ENCODE measurements around the gene NPTN.
"Not testable (repeated sequence)": the region's sequence is repeated elsewhere in the genome, so short reads cannot be mapped to it uniquely, and the experiment has no call there.

NPTN gene

DNA sequence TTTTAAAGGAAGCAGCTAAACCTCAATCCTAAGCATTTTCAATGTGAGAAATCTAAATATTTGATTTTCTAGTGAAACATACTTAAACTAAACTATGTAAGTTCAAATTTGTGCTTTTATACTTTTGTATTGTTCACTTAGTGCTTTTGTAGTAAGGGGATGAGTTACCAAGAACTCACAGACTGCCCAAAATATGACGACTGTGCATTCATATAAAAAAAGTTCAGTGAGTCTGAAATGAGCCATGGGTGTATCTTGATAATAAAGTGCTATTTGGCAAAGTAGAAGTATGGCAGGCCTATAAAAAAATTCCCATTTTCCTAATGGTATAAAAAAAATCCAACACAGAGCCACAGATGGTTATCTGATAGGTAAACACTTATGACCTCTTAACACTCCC is 66.2 kb downstream of the NPTN start:
- DNase-seq (ENCODE audit: low read depth): no peak
- H3K4me3 ChIP-seq (ENCODE audit: low read length): no peak overlapping the region
- TF ChIP-seq, protein P1, sequence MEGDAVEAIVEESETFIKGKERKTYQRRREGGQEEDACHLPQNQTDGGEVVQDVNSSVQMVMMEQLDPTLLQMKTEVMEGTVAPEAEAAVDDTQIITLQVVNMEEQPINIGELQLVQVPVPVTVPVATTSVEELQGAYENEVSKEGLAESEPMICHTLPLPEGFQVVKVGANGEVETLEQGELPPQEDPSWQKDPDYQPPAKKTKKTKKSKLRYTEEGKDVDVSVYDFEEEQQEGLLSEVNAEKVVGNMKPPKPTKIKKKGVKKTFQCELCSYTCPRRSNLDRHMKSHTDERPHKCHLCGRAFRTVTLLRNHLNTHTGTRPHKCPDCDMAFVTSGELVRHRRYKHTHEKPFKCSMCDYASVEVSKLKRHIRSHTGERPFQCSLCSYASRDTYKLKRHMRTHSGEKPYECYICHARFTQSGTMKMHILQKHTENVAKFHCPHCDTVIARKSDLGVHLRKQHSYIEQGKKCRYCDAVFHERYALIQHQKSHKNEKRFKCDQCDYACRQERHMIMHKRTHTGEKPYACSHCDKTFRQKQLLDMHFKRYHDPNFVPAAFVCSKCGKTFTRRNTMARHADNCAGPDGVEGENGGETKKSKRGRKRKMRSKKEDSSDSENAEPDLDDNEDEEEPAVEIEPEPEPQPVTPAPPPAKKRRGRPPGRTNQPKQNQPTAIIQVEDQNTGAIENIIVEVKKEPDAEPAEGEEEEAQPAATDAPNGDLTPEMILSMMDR (IDR thresholded peaks at IDR 0.05; ENCODE audit: insufficient read depth, low read depth, low read length, missing control alignments): no peak

DNA sequence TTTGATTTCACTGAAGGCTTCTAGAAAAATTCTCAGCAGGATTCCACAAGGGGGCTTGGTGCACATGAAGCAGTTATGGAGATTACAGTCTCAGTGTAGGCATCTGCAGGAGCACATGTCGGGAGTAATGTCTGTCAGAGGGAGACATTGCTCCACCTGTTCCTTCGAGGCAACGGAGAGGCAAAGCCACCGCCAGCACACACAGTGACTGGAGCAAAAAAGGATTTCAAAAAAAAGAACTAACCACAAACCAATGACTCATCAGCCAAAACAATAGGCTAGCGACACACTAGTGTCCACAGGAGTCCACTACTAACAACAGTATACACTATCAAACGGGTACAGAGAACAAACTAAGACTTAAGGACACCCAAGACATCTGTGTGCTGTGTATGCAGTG is 68.9 kb downstream of the NPTN start:
- peak; percentile 47 for DNase-seq (ENCODE audit: low read depth)
- no peak overlapping the region for H3K4me3 ChIP-seq (ENCODE audit: low read length)
- TF ChIP-seq, protein P1 (IDR thresholded peaks at IDR 0.05; ENCODE audit: insufficient read depth, low read depth, low read length, missing control alignments): no peak

DNA sequence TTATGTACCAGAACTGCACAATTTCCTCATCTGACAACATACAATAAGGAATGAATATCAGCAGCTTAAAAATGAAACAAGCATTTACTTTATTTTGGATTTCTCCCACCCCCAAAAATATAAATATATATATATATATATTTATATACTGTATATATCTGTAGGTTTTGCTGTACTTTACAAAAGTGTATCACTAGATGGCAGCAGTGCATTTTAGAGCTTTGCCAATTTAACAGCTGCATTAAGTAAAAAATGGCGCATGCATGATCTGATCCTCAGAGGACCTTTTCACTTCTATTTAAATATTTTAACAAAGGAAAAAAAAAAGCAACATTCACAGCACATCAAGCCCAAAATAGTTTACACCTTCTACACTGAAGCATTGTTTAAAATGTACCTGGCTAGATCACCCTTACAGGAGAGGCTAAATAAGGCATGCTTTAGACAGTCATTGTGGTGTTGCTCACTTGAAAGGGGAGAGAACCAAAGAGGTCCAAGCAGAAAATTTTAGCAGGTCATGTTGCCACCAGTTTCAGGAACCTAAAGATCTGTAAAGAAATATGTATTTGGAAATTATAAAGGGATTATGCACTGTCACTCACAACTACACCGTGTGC is 72.6 kb downstream of the NPTN start:
- peak; percentile 78 for DNase-seq (ENCODE audit: low read depth)
- no peak overlapping the region for H3K4me3 ChIP-seq (ENCODE audit: low read length)
- TF ChIP-seq, protein P1 (IDR thresholded peaks at IDR 0.05; ENCODE audit: insufficient read depth, low read depth, low read length, missing control alignments): peak; percentile 47

DNA sequence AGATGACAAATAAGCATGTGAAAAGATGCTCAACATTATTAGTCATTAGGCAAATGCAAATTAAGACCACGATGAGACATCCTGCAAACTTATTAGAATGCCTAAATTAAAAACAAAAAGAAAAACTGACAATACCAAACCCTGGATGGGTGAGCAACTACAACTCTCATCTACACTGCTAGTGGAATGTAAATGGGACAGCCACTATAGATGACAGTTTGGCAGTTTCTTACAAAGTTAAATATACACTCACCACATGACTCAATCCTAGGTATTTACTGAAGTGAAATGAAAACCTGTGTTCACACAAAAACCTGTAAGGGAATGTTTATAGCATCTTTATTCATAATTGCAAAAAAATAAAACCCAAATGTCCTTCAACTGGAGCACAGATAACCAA is 74.7 kb downstream of the NPTN start:
- no peak overlapping the region for H3K4me3 ChIP-seq (ENCODE audit: low read length)
- no peak for DNase-seq (ENCODE audit: low read depth)
- TF ChIP-seq, protein P1 (IDR thresholded peaks at IDR 0.05; ENCODE audit: insufficient read depth, low read depth, low read length, missing control alignments): no peak

DNA sequence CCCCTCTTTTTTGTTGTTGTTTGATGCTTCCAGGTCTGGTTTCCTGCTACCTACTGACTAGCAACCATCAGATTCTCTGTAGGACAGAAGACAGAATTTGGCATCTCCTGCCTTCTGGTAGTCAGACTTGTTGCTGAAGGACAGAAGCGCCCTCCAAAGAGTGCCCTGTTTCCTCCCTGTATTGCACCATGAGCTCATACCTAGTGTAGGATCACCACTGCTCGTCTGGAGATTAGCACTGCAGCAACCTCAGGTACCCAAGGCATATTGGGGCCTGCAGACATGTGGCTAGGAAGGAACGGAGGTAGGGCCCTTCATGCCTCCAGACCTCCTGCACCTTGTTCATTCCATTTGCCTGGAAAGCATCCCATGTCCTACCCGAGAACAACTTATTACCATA is 78.1 kb downstream of the NPTN start:
- TF ChIP-seq, protein P1 (IDR thresholded peaks at IDR 0.05; ENCODE audit: insufficient read depth, low read depth, low read length, missing control alignments): no peak
- no peak overlapping the region for H3K4me3 ChIP-seq (ENCODE audit: low read length)
- no peak for DNase-seq (ENCODE audit: low read depth)

DNA sequence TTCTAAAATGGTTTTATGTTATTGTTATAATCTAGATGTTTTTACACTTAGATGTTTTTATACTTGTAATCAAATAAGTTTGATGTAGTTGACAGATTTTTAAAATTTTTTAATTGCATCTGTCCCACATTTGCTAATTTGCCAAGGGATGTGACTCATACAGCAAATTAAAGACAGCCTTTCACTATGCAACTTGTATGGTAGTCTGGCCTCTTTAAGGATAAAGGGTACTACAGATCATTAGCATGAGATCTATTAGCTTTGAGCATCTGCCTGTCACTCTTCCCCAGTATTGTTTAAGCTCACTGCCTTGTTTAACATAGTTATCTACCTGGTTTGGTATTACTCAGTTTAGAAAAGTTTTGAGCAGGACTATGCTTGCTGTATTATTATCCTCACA is 83.0 kb downstream of the NPTN start:
- no peak overlapping the region for H3K4me3 ChIP-seq (ENCODE audit: low read length)
- TF ChIP-seq, protein P1 (IDR thresholded peaks at IDR 0.05; ENCODE audit: insufficient read depth, low read depth, low read length, missing control alignments): no peak
- no peak for DNase-seq (ENCODE audit: low read depth)

DNA sequence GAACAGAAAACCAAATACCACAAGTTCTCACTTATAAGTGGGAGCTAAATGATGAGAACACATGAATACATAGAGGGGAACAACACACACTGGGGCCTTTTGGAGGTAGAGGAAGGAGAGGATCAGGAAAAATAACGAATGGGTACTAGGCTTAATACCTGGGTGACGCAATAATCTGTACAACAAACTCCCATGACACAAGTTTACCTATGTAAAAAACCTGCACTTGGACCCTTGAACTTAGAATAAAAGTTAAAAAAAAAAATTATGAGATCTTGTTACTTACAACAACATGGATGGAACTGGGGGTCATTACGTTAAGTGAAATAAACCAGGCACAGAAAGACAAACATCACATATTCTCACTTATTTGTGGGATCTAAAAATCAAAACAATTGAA is 84.3 kb downstream of the NPTN start:
- not testable (repeated sequence) for H3K4me3 ChIP-seq (ENCODE audit: low read length)

More for the DNA sequence above, 84.3 kb downstream of the NPTN start:
- DNase-seq (ENCODE audit: low read depth): not testable (repeated sequence)

Data from epithelial cell of esophagus (primary cell).